Thyroid gland (tissue), 4 donors: ENCODE results near the gene ZDBF2.

Experiments used
- CTCF ChIP-seq, 6 experiments: fragments of 200-600 bp in 3 of 6; fragments of 450-650 bp in 3 of 6; sonication (generic) in 3 of 6; IDR thresholded peaks; one replicate each; pipeline ENCODE4 v1.5.1; 2016 to 2019; ENCODE audit warnings: antibody characterized with exemption in 6 of 6, mild to moderate bottlenecking in 2 of 6, inconsistent platforms in 1 of 6, moderate library complexity in 1 of 6
- POLR2A ChIP-seq, 2 donors: fragments of 450-650 bp; IDR thresholded peaks; one replicate each; pipeline ENCODE4 v1.6.1; 2017; ENCODE audit warnings: antibody characterized with exemption in 2 of 2, mild to moderate bottlenecking in 2 of 2, moderate library complexity in 1 of 2

- no peak for TF ChIP-seq POLR2A (IDR thresholded peaks at IDR 0.05)
- TF ChIP-seq CTCF (IDR thresholded peaks at IDR 0.05) = no peak
These were observed 8.3 kb downstream of the ZDBF2 start for GRCh38 chr2:206282746-206283145.
